Thyroid gland (tissue), 4 donors: ENCODE results near the gene SPOCK1.

Experiments used
- CTCF ChIP-seq, 6 experiments: fragments of 200-600 bp in 3 of 6; fragments of 450-650 bp in 3 of 6; sonication (generic) in 3 of 6; IDR thresholded peaks; one replicate each; pipeline ENCODE4 v1.5.1; 2016 to 2019; ENCODE audit warnings: antibody characterized with exemption in 6 of 6, mild to moderate bottlenecking in 2 of 6, inconsistent platforms in 1 of 6, moderate library complexity in 1 of 6
- POLR2A ChIP-seq, 2 donors: fragments of 450-650 bp; IDR thresholded peaks; one replicate each; pipeline ENCODE4 v1.6.1; 2017; ENCODE audit warnings: antibody characterized with exemption in 2 of 2, mild to moderate bottlenecking in 2 of 2, moderate library complexity in 1 of 2

- no peak for TF ChIP-seq CTCF (IDR thresholded peaks at IDR 0.05)
- TF ChIP-seq POLR2A (IDR thresholded peaks at IDR 0.05) = no peak
Observed at GRCh38 chr5:137306903-137307302, 192.2 kb downstream of the SPOCK1 start.
